ENCODE data around the gene GPC5.

Gene GPC5

GRCh38 chr13:91962946-91963345 lies 564.5 kb downstream of the GPC5 start:
- no peak for DNase-seq (ENCODE audit: low read depth in 3 of 3)

GRCh38 chr13:91965511-91965910 lies 567.1 kb downstream of the GPC5 start:
- DNase-seq (ENCODE audit: low read depth in 3 of 3), result no peak

DNA sequence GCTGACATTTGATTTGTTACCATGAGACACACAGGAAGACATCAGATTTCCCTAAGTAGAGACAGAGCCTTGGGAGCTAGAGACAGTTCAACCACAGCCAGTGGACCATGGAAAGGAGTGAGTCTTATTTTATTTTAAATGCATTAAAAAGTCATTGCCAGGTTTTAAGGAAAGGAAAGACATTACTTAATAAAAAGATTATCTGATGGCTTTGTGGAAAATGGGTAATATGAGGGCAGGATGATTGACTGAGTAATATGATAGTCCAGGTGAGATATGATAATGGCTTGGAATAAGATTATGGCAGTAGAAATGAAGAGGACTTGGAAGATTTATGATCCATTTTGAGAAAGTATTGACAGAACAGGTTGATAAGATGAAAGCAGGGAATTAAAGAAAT lies 580.1 kb downstream of the GPC5 start:
- DNase-seq (ENCODE audit: low read depth in 3 of 3), result no peak

DNA sequence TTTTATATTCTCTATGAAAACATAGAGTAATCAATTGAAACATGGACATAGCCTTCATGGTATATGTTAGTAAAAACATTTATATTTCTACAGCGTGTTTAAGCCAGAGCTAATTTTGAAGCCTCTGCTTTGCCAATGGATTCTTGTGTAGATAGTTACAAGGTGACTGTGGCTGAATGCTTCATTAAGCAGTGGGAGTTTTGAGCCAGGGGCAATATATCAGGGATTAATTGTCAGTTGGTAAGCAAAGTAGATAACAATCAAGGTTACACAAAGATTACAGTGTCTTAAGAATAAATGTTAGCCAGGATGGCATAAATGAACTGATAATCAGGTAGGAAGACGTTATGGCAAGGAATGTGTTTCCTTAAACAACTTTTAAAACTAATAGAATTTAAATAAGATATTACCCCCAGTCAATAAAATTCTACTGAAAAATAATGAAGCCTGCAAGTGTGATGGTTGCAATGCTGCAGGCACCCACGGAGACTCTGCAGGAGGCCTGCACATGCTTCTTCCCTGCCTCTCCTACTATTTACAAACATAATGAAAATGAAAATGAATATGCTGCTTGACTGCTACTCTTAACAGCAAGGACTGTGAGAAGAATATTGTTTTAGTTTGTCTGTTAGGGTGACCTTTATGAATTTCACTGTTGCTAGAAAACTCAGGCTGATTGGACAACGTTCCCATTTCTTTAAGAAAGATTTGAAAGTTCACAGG lies 588.5 kb downstream of the GPC5 start:
- DNase-seq (ENCODE audit: low read depth in 3 of 3), result no peak

DNA sequence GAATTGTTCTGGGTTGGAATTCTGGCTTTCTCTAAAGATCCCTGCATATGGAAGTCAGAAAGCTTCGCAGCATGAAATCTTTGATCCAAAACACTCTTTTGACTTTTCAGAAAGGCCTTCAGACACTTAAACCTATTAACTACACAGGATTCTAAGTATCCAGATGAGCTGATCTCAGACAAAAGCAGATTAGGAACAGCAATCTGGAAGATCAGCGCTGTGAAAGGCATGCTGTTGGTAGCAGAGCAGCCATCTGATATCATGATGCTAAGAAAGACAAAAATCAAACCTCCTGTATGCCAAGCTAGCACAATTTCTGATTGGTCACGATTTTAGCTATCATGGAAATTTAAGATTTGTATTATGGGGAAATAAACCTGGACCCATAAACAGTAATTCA lies 589.9 kb downstream of the GPC5 start:
- no peak for DNase-seq (ENCODE audit: low read depth in 3 of 3)

DNA sequence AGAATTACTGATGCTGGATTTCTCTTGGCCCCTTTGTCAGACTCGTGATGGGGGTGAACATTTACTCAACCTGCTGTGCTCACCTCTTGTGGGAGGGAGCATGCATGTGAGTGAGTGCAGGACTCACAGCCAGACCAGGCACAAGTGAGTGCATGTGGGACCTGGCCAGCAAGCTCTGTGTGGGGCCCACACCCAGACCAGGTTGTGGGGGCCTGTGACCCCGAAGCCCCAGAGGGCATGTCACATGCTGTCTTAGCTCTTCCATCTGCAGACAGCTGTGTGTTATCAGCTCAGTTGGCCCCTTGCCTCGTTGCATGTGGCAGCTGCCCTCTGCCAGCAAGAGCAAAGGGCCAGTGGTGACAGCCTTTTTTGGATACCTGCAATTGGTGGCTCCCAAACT lies 614.4 kb downstream of the GPC5 start:
- no peak for DNase-seq (ENCODE audit: low read depth in 3 of 3)

DNA sequence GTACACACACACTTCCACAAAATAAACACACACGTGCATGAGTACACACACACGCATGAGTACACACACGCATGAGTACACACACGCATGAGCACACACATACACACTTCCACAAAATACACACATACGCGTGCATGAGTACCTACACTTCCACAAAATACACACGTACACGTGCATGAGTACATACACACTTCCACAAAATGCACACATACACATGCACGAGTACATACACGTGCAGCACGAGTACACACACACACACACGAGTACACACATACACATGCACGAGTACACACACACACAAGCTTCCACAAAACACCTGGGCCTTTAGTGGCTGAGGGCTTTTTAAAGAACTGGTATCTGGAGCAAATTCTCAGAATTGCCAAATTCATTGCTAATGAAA lies 619.3 kb downstream of the GPC5 start:
- DNase-seq (ENCODE audit: low read depth in 3 of 3), result no peak

GRCh38 chr13:92028695-92029094 lies 630.3 kb downstream of the GPC5 start:
- no peak for DNase-seq (ENCODE audit: low read depth in 3 of 3)

DNA sequence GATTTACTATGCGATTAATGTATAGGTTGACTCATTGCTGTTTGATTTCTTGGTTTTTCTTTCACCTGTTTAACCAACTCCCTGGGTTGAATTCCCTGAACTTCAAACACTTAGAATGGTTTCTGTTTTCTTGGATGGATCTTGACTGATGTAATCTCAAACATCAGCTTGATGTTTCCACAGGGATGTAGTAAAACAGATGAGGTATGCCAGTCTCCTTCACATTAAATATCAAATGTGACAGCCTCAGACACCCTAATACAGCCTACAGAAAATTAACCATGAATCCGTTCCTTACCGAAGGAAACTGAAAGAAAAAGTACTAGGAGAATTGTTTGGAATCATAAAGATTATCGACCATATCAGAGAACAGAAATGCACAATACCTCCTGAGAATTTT lies 631.2 kb downstream of the GPC5 start:
- no peak for DNase-seq (ENCODE audit: low read depth in 3 of 3)

DNA sequence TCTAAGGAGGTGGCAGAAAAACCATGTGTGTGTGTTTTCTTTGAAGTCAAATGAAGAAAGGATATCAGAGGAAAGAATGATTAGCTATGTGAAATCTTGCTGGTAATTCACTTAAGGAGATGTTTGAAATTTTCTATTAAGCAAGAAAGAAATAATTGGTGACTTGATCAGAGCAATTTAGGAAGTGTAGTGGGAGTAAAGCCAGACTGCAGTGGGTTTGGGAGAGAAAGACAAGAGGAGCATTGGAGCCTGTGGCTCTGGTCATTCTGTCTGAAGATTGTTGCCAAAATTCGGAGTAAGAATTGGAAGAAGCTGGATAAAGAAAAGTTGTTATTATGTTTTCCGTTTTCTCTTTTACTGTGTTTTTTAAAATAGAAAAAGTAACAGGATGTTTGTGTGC lies 640.5 kb downstream of the GPC5 start:
- DNase-seq (ENCODE audit: low read depth in 3 of 3), result no peak

GRCh38 chr13:92042522-92042921 lies 644.1 kb downstream of the GPC5 start:
- DNase-seq (ENCODE audit: low read depth in 3 of 3), result no peak

- DNase-seq (ENCODE audit: low read depth in 3 of 3), result no peak
These were observed 645.9 kb downstream of the GPC5 start for GRCh38 chr13:92044351-92044750.

DNA sequence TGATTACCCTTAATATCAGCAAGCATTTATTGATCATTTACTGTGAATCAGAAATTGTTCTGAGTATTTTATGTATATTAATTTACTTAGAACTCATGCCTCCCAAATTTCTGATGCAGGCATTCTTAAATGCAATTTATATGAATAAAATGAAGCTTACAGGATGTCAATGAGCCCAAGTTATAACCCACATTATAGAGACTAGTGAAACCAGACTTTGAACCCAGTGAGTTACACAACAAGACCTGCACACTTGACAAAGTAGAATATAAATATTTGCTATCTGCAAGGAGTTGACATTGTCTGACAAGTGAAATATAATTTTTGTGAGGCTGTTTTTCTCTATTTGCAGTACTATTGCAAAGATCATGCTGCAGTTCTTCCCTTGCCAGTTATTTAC lies 656.0 kb downstream of the GPC5 start:
- no peak for DNase-seq (ENCODE audit: low read depth in 3 of 3)

GRCh38 chr13:92074658-92075057 lies 676.2 kb downstream of the GPC5 start:
- DNase-seq (ENCODE audit: low read depth in 3 of 3), result no peak

DNA sequence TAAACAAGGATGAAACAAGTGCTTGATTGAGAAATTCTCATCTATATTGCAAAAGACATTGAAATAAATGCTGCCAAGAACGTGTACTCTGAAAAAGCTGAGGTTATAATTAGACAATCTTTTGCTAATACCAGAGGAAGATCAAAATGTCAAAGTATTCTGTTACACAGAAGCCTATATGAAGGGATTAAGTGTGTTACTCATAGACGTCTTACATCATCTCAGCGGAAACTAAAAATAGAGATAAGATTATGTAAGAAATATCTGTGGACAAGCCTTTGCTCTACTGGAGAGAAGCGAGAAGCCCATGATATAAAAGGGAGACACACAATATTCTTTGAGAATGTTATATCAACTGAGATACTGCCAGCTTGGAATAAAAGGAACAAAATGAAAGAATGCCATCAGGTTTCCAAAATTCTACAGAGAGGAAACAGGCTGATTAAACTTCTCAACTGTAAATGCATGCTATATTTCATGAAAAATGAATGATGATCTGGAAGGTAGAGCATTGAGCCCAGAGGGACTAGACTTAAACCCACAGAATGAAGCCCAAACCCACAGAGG lies 699.0 kb downstream of the GPC5 start:
- DNase-seq (ENCODE audit: low read depth in 3 of 3), result no peak

GRCh38 chr13:92101801-92102200 lies 703.4 kb downstream of the GPC5 start:
- no peak for DNase-seq (ENCODE audit: low read depth in 3 of 3)

- no peak for DNase-seq (ENCODE audit: low read depth in 3 of 3)
These were observed 705.3 kb downstream of the GPC5 start for GRCh38 chr13:92103689-92104153.

GRCh38 chr13:92122186-92122853 lies 723.9 kb downstream of the GPC5 start:
- DNase-seq (ENCODE audit: low read depth in 3 of 3), result no peak

DNA sequence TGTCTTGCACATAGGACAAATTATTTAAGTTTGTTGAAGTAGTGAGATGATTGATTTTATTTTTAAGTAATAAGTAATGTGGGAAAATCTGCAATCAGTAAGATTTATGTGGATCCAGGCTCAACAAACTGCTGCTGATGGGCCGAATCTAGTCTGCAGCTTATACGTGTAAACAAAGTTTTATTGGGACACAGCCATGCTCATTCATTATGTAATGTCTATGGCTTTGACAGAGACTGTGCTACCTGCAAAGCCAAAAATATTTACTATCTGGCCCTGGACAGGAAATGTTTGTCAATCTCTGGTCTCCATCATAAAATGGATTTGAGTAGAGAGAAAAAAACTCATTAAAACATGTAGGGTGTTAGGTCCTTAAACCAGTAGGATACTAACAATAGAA lies 728.0 kb downstream of the GPC5 start:
- no peak for DNase-seq (ENCODE audit: low read depth in 3 of 3)

GRCh38 chr13:92135509-92135908 lies 737.1 kb downstream of the GPC5 start:
- DNase-seq (ENCODE audit: low read depth in 3 of 3), result no peak

DNA sequence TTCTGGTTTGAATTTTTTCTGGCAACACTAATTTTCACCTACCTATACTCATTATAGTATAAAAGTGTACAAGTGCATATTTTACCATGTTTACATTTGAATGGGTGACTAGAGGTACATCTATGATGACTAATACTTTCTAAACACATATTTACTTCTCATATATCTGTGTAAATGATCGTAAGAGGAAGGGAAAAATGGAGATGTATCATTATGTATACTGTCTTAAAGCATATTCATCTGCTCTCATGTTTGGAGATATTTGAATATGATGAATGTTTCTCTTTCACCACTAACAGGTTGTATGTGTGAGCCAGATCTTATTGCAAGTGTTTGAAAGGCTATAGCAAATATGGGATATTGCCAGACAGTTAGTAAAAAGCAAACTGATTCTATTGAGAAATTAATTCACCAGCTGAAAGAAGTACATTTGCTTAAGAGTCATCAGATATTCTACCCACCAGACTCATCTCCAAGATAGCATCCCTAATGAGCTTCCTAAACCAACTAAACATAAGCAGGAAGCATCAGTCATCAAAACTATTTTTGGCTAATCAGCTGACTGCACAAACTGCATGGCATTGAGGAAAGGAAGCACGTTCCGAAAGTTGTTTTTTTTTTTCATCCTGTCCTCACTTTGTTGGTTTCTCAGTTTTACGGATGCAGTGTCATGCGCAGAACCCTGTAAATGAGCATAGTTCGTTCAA lies 738.2 kb downstream of the GPC5 start:
- DNase-seq (ENCODE audit: low read depth in 3 of 3), result no peak

DNA sequence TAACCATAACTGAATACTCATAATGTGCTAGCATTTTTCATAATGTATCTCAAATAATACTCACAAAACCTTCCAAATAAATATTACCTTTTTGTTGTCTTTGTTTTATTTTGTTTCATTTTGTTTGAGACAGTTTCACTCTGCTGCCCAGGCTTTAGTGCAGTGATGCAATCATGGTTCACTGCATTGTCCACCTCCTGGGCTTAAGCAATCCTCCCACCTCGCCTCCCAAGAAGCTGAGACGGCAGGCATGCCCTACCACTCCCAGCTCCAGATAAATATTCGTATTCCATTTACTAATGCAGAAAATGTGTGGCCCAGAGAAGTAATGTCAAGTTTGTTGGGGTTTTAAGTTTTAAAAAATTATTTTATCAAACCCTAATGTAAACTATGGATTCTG lies 739.1 kb downstream of the GPC5 start:
- DNase-seq (ENCODE audit: low read depth in 3 of 3), result no peak

- no peak for DNase-seq (ENCODE audit: low read depth in 3 of 3)
These were observed 745.3 kb downstream of the GPC5 start for GRCh38 chr13:92143766-92144165.
